ENCODE data around the gene ASL. TPM values are rescaled to one million over a fixed set of nuclear protein-coding genes. Genes with fewer than 3 reads are reported as not detected.
A peak's percentile ranks its signal among the peaks of the same experiment; 100 is the strongest.
"Not testable (repeated sequence)": the region's sequence is repeated elsewhere in the genome, so short reads cannot be mapped to it uniquely, and the experiment has no call there.

Gene ASL
- total RNA-seq, 4 donors from 2014 or later = 10.5 to 36.3 (median 23.2) TPM

- Histone ChIP-seq H3K9me3 (no peaks in the 10 kb centered on the region), H3K4me1 (peaks cover 2 to 16% (median 3%) of the 10 kb centered on the region in 3 donors), H3K36me3 (peaks cover 0 to 10% of the 10 kb centered on the region in 2 donors), H3K27me3 (no peaks in the 10 kb centered on the region), H3K4me3 (no peak overlapping the region), H3K27ac (no peak overlapping the region)
- ATAC-seq = no peak
- TF ChIP-seq POLR2A (IDR thresholded peaks at IDR 0.05) (no peak), EP300 (IDR thresholded peaks at IDR 0.05) (no peak), CTCF (IDR thresholded peaks at IDR 0.05) (no peak), POLR2AphosphoS5 (IDR thresholded peaks at IDR 0.05) (no peak)
- 56 to 64% methylated on average over 7 to 9 of the region's 9 CpGs for WGBS, 2 donors (ENCODE audit: low coverage in 1 of 2)
Measured at GRCh38 chr7:66110856-66111255, 35.2 kb downstream of the ASL start.

GRCh38 chr7:66114743-66115649 is 39.4 kb downstream of the ASL start, which contains the start of gene CRCP:
CRCP (plus strand) TSS chr7:66114847; CDS start chr7:66114963, 116 bp downstream.
- Histone ChIP-seq H3K27ac (peak within 1 kb of the TSS; percentile 89 to 98 (median 98)), H3K27me3 (no peaks in the 10 kb centered on the region), H3K4me3 (peak within 1 kb of the TSS; percentile 70 to 92), H3K36me3 (peaks cover 0 to 17% of the 10 kb centered on the region in 2 donors), H3K4me1 (peaks cover 2 to 56% (median 20%) of the 10 kb centered on the region in 3 donors), H3K9me3 (no peaks in the 10 kb centered on the region)
- no peak for TF ChIP-seq EP300 (IDR thresholded peaks at IDR 0.05)
- peak; percentile 33 to 47 for TF ChIP-seq POLR2A (IDR thresholded peaks at IDR 0.05)
- TF ChIP-seq POLR2AphosphoS5 (IDR thresholded peaks at IDR 0.05) = peak; percentile 66
- TF ChIP-seq CTCF (IDR thresholded peaks at IDR 0.05) = peak in 2 of 4 experiments; percentile 22 to 45
- ATAC-seq = peak; percentile 92
- WGBS, 2 donors (ENCODE audit: low coverage in 1 of 2) = 0% methylated on average over 6 to 53 of the region's 67 CpGs

- H3K9me3 ChIP-seq, H3K36me3 ChIP-seq, H3K27ac ChIP-seq, H3K27me3 ChIP-seq, ATAC-seq, H3K4me3 ChIP-seq: not testable (repeated sequence)
- 83 to 96% methylated on average over 3 to 5 of the region's 12 CpGs for WGBS, 2 donors (ENCODE audit: low coverage in 1 of 2)
- H3K4me1 ChIP-seq = peaks cover 2 to 62% (median 20%) of the 10 kb centered on the region in 3 donors
Measured at GRCh38 chr7:66116680-66117420, 41.2 kb downstream of the ASL start.

- no peaks in the 10 kb centered on the region for H3K27me3 ChIP-seq
- no peaks in the 10 kb centered on the region for H3K9me3 ChIP-seq
- ATAC-seq = no peak
- H3K27ac ChIP-seq = no peak overlapping the region
- H3K36me3 ChIP-seq = peaks cover 0 to 8% of the 10 kb centered on the region in 2 donors
- TF ChIP-seq POLR2A (IDR thresholded peaks at IDR 0.05) (no peak), EP300 (IDR thresholded peaks at IDR 0.05) (no peak), CTCF (IDR thresholded peaks at IDR 0.05) (no peak), POLR2AphosphoS5 (IDR thresholded peaks at IDR 0.05) (no peak)
- 67% methylated on average over 3 of the region's 3 CpGs for WGBS, 2 donors (ENCODE audit: low coverage in 1 of 2)
- H3K4me1 ChIP-seq = peaks cover 2 to 70% (median 20%) of the 10 kb centered on the region in 3 donors
- no peak overlapping the region for H3K4me3 ChIP-seq
Measured at GRCh38 chr7:66118603-66119002, 43.0 kb downstream of the ASL start.

GRCh38 chr7:66119245-66119850 is 43.7 kb downstream of the ASL start:
- WGBS, 2 donors (ENCODE audit: low coverage in 1 of 2) = 43 to 83% methylated on average over 1 to 4 of the region's 4 CpGs
- TF ChIP-seq EP300 (IDR thresholded peaks at IDR 0.05) = no peak
- TF ChIP-seq POLR2AphosphoS5 (IDR thresholded peaks at IDR 0.05) = no peak
- no peak for TF ChIP-seq POLR2A (IDR thresholded peaks at IDR 0.05)
- no peak for TF ChIP-seq CTCF (IDR thresholded peaks at IDR 0.05)
- Histone ChIP-seq H3K27me3 (no peaks in the 10 kb centered on the region), H3K9me3 (no peaks in the 10 kb centered on the region), H3K4me3 (no peak overlapping the region), H3K36me3 (peaks cover 0 to 8% of the 10 kb centered on the region in 2 donors), H3K27ac (no peak overlapping the region), H3K4me1 (peaks cover 2 to 67% (median 20%) of the 10 kb centered on the region in 3 donors)
- no peak for ATAC-seq

All from gastroesophageal sphincter (tissue), 4 donors.